GM12873 (cell line): ENCODE measurements around the gene KLF16.

Experiments used
- CTCF ChIP-seq: IDR thresholded peaks from 2 replicates; pipeline ENCODE4 v1.5.1; 2012; ENCODE audit warnings: low read depth, mild to moderate bottlenecking, moderate library complexity, low read length, control low read depth; ENCODE audit not compliant: insufficient read depth; ENCODE audit errors: missing control alignments

The KLF16 gene

DNA sequence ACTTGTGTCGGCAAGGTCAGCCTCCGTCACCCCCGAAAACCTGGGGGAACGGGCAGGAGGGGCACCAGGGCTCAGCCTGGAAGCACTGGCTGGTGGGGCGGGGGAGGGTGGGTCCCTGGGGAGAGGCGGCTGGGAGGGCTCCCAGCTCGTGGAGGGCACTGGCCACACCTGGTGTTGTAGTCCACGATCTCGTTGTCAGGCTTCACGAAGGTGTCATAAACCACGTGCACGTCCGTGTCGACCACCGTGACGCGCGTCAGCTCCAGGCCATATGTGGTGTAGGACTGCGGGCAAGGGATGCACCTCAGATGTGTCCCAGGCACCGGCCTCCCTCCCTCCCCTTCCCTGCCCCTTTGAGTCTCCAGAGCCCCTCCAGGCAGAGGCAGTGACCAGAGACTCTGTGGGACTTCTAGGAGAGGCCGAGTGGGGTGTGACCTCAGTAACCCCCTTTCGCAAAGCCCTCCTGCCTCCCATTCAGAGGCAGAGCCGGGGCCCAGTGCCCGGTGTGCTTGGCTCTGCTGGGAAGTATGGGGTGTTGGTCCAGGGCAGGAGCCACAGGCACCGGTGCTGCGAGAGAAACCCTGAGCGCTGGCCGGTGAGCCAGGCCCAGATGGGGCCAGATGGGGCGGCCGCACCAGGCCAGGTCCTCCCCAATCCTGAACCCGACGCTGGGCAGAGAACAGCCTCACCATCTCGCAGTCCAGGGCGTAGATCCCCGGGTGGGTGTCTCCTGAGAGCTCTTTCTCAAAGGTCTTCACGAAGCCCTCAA is 46.7 kb downstream of the KLF16 start:
- TF ChIP-seq CTCF = no peak

GRCh38 chr19:1815605-1816529 is 47.5 kb downstream of the KLF16 start:
- no peak for TF ChIP-seq CTCF

- no peak for TF ChIP-seq CTCF
Measured at GRCh38 chr19:1814833-1815604, 48.4 kb downstream of the KLF16 start.

DNA sequence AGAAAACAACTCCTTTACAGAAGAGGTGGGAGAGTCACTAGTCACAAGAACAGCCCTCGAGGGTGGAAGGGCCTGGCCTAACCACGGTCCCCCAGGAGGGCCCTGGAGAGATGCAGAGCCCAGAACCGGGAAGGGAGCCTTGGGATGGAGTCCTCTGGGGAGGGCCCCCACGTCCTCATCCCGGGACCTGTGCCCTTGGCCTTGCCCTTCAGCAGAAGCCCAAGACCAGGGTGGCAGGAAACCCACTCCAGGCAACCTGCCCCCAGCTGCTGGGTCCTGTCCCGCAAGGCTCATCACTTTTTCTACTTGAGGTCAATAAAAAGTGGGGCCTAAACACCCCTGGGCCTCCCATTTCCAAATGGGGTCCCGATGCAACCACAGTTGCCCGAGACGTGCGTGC is 49.0 kb downstream of the KLF16 start:
- TF ChIP-seq CTCF = no peak

GRCh38 chr19:1813192-1814182 is 49.9 kb downstream of the KLF16 start:
- TF ChIP-seq CTCF = no peak

GRCh38 chr19:1812426-1813191 is 50.8 kb downstream of the KLF16 start:
- peak; percentile 80 for TF ChIP-seq CTCF
